KMS-11 (cell line): ENCODE results near the gene FAM110D.

Experiments used
- H2AFZ ChIP-seq: fragments of 200-600 bp; sonication (generic); 2 replicates; pipeline ENCODE4 v1.6.1; 2016; ENCODE audit warnings: antibody characterized with exemption, mixed run types, low read depth
- H3K27ac ChIP-seq: fragments of 200-600 bp; sonication (generic); 2 replicates; pipeline ENCODE4 v1.6.1; 2016; ENCODE audit warnings: mild to moderate bottlenecking, mixed run types
- H3K27me3 ChIP-seq: fragments of 200-600 bp; sonication (generic); 2 replicates; pipeline ENCODE4 v1.6.1; 2017; ENCODE audit warnings: mild to moderate bottlenecking, low read depth, mixed run types, moderate library complexity; ENCODE audit not compliant: insufficient read depth
- H3K36me3 ChIP-seq: fragments of 200-600 bp; sonication (generic); 2 replicates; pipeline ENCODE4 v1.6.1; 2017; ENCODE audit warnings: mild to moderate bottlenecking, mixed run types; ENCODE audit not compliant: insufficient read depth
- H3K4me1 ChIP-seq: fragments of 200-600 bp; sonication (generic); 2 replicates; pipeline ENCODE4 v1.6.1; 2016; ENCODE audit warnings: mild to moderate bottlenecking, low read depth, mixed run types; ENCODE audit not compliant: poor library complexity, severe bottlenecking
- H3K4me2 ChIP-seq: fragments of 200-600 bp; sonication (generic); 2 replicates; pipeline ENCODE4 v1.7.0; 2016; ENCODE audit warnings: mild to moderate bottlenecking, mixed run types
- H3K4me3 ChIP-seq: fragments of 200-600 bp; sonication (generic); IDR thresholded peaks from 2 replicates; pipeline ENCODE4 v1.6.1; 2017; ENCODE audit warnings: low read depth, low read length, mixed read lengths; ENCODE audit not compliant: insufficient read depth
- H3K79me2 ChIP-seq: fragments of 200-600 bp; sonication (generic); 2 replicates; pipeline ENCODE4 v1.6.1; 2016; ENCODE audit warnings: low read depth, mixed run types; ENCODE audit not compliant: insufficient read depth
- H3K9ac ChIP-seq: fragments of 200-600 bp; sonication (generic); 2 replicates; pipeline ENCODE4 v1.6.1; 2016; ENCODE audit warnings: mild to moderate bottlenecking, mixed run types
- H4K20me1 ChIP-seq: fragments of 200-600 bp; sonication (generic); 2 replicates; pipeline ENCODE4 v1.6.1; 2016; ENCODE audit warnings: mild to moderate bottlenecking, mixed run types; ENCODE audit not compliant: insufficient read depth
- CTCF ChIP-seq: fragments of 200-600 bp; sonication (generic); conservative IDR thresholded peaks from 2 replicates; pipeline ENCODE4 v1.6.1; 2017; ENCODE audit warnings: low read depth, mild to moderate bottlenecking, antibody characterized with exemption, low read length, moderate library complexity, mixed read lengths

Gene FAM110D

GRCh38 chr1:26138974-26139558 is 19.8 kb upstream of the FAM110D start:
- H4K20me1 ChIP-seq, result no peaks in the 10 kb centered on the region
- H2AFZ ChIP-seq, result no peak overlapping the region
- no peak overlapping the region for H3K4me3 ChIP-seq
- H3K4me2 ChIP-seq, result no peak overlapping the region
- no peak overlapping the region for H3K27ac ChIP-seq
- TF ChIP-seq CTCF, result no peak
- H3K27me3 ChIP-seq, result no peaks in the 10 kb centered on the region
- H3K79me2 ChIP-seq, result no peaks in the 10 kb centered on the region
- H3K9ac ChIP-seq, result no peak overlapping the region
- no peaks in the 10 kb centered on the region for H3K36me3 ChIP-seq
- no peaks in the 10 kb centered on the region for H3K4me1 ChIP-seq

GRCh38 chr1:26142159-26142558 is 16.7 kb upstream of the FAM110D start:
- TF ChIP-seq CTCF, result no peak
- Histone ChIP-seq H3K79me2 (no peaks in the 10 kb centered on the region), H3K4me3 (no peak overlapping the region), H3K4me2 (no peak overlapping the region), H3K4me1 (no peaks in the 10 kb centered on the region), H3K27me3 (no peaks in the 10 kb centered on the region), H3K36me3 (no peaks in the 10 kb centered on the region), H3K9ac (no peak overlapping the region), H2AFZ (no peak overlapping the region), H3K27ac (no peak overlapping the region), H4K20me1 (no peaks in the 10 kb centered on the region)

GRCh38 chr1:26145041-26145959 is 13.6 kb upstream of the FAM110D start:
- Histone ChIP-seq H3K4me3 (no peak overlapping the region), H3K4me1 (no peaks in the 10 kb centered on the region), H3K27me3 (no peaks in the 10 kb centered on the region), H4K20me1 (no peaks in the 10 kb centered on the region), H3K79me2 (no peaks in the 10 kb centered on the region), H3K4me2 (peak overlapping the region; percentile 27; the same call in 1 of the 2 replicates), H3K9ac (no peak overlapping the region), H3K36me3 (no peaks in the 10 kb centered on the region), H2AFZ (0 out of 2 replicates have a peak overlapping the region, but pooled peaks have one; percentile 16), H3K27ac (no peak overlapping the region)
- TF ChIP-seq CTCF, result peak; percentile 80

GRCh38 chr1:26145960-26146294 is 13.0 kb upstream of the FAM110D start:
- Histone ChIP-seq H3K27ac (no peak overlapping the region), H4K20me1 (no peaks in the 10 kb centered on the region), H3K4me1 (no peaks in the 10 kb centered on the region), H3K36me3 (no peaks in the 10 kb centered on the region), H3K79me2 (no peaks in the 10 kb centered on the region), H3K9ac (no peak overlapping the region), H2AFZ (no peak overlapping the region), H3K4me3 (no peak overlapping the region), H3K27me3 (no peaks in the 10 kb centered on the region), H3K4me2 (no peak overlapping the region)
- no peak for TF ChIP-seq CTCF
